CD4-positive, alpha-beta T cell treated with Interleukin-10 for 1 hour (primary cell): ENCODE data around the gene CDNF.
"Not testable (repeated sequence)": the region's sequence is repeated elsewhere in the genome, so short reads cannot be mapped to it uniquely, and the experiment has no call there.

Experiments
- DNase-seq: peaks from one replicate; pipeline ENCODE4 v3.0.0-alpha.2; 2020

The CDNF gene

DNA sequence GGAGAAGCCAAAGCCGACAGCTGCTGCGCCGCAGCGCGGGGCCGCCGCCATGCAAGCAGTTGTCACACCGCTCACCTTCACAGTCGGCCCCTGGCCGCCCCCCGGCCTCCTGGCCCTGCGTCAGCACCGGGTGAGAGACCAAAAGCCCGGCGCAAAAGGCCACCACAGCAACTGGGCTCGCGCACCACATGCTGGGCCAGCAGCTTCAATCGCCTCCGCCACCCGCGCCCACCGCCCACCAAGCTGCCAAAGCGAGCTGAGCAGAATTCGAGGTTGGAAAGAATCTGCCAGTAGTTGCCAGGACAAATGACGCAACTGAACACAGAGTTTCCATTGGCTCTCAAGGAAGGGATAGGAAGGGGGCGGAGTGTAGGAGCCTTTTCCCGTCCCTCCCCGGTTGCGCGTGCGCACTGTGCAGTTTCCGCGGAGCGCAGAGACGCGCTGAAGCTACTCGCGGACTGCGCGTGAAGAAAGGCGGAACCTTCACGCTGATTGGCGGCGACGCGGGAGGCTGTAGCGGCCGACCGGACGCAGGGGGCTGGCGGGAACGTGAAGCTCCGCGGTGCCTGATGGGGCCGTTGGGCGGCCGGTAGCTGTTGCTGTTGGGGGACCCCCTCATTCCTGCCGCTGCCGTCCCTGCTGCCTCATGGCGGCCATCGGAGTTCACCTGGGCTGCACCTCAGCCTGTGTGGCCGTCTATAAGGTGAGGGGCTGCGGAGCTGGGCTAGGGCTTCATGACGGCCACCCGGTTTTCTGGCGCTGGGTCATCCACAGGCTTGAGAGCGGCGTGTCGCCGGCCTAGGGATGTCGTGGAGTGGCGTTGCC, at the start of gene CDNF, which contains the start of the genes HSPA14 and MSANTD7:
Gene CDNF, minus strand, starts transcription at position 281 of the 825 bp plus-strand sequence. Its CDS starts 91 bp downstream, at position 190.
Gene HSPA14, plus strand, starts transcription at position 550 of the 825 bp plus-strand sequence. Its CDS starts 97 bp downstream, at position 647.
Gene MSANTD7, plus strand, starts transcription at position 550 of the 825 bp plus-strand sequence. CDS start 3,979 bp downstream, outside the sequence.
- DNase-seq = peak; percentile 99

- DNase-seq = no peak
Measured at GRCh38 chr10:14884082-14884481, 46.2 kb upstream of the CDNF start.

DNA sequence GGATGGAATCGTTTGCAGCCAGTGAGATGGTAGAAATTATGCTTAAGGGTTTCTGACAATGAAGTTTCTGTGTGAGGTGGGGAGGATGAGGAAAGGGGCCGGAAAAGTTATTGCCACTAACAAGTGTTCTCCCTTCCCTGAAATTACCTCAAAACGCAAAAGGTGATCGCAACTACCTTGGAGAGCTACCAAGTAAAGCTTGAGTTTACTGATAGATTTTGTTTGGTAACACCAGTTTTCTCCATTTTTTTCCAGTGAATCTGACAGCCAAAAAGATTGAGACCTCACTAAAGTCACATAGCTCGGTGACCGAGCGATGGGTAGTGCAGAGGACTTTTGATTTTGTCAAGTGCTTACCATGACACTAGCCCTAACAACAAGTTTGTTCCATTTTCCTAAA, 42.4 kb upstream of the CDNF start:
- no peak for DNase-seq

GRCh38 chr10:14879928-14880193, 42.0 kb upstream of the CDNF start:
- no peak for DNase-seq

GRCh38 chr10:14879124-14879927, 41.5 kb upstream of the CDNF start:
- DNase-seq = peak; percentile 46

DNA sequence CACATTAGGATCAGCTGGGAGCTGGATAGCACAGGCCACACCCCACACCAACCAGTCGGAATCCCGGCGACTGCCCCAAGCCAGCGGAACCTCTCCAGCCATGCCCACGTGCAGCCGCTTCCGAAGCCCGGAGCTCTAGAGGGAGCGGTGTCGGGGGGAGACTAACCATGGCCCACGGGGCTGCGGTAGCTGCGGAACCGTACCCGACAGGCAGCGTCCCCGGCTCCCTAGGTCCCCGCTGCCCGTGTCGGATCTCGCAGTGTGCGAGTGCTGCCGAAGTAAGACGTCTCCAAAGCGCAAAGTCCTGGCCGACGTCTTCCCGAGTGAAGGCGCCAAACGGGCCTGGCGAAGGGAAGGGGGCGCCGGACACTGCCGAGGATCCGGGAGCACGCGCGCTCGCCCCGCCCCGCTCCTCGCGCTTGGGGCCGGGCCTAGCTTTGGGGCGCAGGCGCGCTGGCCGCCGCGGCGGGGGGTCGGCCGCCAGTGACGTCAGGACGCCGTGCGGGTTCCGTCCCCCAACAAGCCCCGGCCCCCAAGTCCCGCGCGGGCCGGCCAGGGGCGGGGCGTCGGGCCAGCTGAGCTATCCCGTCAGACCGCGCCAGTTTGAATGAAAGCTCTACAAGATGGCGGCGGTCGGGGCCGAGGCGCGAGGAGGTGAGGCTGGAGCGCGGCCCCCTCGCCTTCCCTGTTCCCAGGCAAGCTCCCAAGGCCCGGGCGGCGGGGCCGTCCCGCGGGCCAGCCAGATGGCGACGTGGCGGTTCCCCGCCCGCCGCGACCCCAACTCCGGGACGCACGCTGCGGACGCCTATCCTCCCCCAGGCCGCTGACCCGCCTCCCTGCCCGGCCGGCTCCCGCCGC, 40.7 kb upstream of the CDNF start, which contains the start of gene SUV39H2:
Gene SUV39H2, plus strand, starts transcription at position 601 of the 858 bp plus-strand sequence. Its CDS starts 23 bp downstream, at position 624.
- peak; percentile 94 for DNase-seq

DNA sequence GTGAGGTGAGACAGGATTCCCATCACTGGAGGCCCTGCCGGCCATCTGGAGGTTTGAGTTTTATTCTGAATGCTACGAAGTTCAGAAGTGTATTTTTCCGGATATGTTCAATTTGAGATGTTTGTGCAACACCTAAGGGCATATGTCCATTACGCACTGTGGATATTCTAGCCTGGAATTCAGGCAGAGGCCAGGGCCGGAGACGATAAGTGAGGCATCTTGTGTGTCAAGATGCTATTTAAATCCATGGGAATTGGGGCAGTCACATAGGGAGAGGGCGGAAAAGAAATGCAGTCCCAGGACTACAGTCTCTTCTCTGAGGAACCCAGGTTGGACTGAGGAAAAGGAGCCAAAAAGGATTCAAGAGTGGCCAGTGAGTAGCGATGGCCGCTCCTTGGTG, 38.9 kb upstream of the CDNF start:
- no peak for DNase-seq

DNA sequence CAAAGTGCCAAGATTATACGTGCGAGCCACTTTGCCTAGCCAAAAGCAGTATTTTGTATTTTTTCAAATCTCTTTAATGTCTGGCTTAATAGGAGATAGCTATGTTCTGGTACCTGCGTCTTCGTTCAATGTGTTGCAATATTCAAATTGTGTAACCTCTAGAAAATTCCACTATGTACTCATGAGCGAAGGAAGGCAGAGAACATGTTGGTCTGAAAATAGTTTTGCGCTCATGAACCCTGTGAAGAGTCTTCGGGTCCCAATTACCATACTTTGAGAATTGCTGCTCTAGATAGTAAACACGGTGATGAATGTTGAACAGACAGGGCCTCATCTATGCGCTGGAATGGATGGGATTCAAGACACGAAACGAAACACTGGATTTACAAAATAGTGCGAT, 38.1 kb upstream of the CDNF start:
- DNase-seq = no peak

GRCh38 chr10:14873090-14873760, 35.4 kb upstream of the CDNF start:
- DNase-seq = no peak

DNA sequence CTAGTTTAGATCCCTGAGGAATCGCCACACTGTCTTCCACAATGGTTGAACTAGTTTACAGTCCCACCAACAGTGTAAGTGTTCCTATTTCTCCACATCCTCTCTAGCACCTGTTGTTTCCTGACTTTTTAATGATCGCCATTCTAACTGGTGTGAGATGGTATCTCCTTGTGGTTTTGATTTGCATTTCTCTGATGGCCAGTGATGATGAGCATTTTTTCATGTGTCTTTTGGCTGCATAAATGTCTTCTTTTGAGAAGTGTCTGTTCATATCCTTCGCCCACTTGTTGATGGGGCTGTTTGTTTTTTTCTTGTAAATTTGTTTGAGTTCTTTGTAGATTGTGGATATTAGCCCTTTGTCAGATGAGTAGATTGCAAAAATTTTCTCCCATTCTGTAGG, 27.0 kb upstream of the CDNF start:
- DNase-seq = not testable (repeated sequence)

GRCh38 chr10:14864466-14864865, 26.6 kb upstream of the CDNF start:
- DNase-seq = not testable (repeated sequence)

DNA sequence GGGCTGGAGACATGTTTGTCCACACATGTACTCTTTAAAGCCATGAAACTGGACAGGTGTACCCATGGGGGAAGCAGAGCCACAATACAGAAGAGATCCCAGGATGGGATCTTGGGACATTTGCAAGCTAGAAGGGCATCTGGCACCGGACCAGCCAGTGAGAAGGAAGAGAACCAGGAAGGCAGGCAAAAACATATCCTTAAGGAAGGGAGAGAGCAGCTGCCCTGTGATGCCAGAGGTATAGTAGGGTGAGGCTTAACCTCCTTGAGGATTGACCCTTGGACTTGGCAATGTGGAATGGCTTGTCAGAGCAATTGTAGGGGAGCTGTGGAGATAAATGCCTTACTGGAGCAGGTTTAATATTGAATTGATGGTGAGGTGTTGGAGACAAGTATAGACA, 23.0 kb upstream of the CDNF start:
- no peak for DNase-seq

DNA sequence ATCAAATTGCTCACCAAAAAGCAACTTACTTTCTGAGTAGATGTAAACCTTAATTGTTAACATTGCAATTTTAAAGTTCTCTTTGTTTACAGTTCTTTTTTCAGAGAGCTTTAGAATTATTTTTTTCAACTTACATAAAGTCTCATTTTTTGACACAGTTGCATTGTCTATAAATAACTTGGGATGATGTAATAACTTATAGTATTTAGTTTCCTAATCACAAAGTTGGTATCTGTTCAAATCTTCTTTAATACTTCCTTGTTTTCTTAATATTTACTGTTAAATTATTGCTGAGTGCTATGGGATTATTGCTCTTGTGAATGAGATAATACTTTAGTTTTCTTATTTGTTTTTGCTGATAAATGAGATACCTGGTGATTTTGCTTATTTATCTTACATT, 21.9 kb upstream of the CDNF start:
- DNase-seq = no peak

- no peak for DNase-seq
Measured at GRCh38 chr10:14859043-14859442, 21.2 kb upstream of the CDNF start.

DNA sequence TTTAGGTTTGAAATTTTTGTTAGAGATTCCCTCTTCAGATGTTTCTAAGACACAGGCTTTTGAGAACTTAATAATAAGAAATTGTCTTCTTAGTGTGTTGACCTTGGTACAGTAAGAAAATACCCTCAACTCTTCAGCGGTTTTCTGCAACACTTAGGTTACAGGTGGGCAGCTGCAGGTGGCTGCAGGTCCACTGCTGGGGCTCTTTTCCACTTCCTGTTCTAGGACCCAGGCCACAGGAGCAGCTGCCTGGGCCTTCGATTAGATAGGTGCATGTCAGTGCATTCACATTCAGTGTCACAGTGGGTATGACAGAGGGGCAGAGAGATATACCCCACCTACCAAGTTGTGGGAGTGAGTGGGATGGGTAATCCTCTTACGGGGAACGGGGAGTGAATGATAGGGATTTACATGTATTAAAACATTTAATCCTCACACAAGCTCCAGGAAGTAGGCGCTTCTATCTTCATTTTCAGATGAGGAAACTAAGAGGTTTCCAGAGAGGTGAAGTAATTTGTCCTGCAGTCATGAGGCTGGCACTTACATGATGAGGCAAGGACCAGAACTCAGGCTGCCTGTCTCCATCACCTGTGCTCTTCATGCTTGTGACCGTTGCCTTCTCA, 20.6 kb upstream of the CDNF start:
- no peak for DNase-seq

- DNase-seq = no peak
Measured at GRCh38 chr10:14855453-14855852, 17.6 kb upstream of the CDNF start.

GRCh38 chr10:14852236-14852635, 14.4 kb upstream of the CDNF start:
- DNase-seq = no peak

DNA sequence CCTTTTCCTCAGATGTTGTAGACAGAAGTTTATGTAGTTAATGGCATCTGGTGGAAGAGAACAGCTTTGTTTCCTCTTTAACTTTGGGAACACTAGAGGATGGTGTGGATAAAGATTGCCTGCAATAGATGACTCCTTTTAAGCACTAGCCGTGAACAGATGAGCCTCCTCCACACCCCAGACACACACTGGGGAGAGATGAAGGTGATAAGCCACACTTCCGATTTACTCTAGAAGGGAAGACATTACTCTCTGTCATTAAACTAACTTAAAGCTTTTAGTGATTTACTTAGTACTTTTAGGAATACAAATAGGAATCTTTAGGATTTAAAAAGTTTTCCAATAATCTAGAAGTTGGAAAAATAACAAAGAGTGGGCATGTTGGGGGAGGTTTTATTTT, 7.1 kb upstream of the CDNF start:
- no peak for DNase-seq

DNA sequence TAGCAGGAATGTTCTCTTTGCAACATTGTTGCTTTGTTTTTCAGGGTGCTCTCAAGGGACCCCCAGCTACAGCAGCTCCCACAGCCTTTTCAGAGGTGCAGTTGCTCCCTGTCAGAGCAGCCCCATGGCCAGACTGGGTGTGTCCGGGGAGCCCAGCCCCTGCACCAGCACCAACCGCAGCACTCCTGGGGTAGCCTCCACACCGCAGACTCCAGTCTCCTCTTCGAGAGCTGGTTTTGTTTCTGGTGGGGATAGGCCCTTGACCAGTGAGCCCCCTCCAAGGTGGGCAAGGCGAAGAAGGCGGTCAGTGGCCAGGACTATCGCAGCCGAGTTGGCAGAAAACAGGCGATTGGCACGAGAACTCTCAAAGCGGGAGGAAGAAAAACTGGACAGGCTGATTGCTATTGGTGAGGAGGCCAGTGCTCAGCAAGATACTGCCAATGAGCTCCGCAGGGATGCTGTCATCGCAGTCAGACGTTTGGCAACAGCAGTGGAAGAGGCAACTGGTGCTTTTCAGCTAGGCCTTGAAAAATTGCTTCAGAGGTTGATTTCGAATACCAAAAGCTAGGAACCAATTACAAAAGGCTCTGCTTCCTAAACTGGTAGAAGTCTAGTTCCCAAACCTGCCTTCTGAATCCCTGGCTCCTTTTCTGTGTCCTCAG, 5.6 kb upstream of the CDNF start:
- DNase-seq = no peak

- no peak for DNase-seq
Measured at GRCh38 chr10:14840178-14840577, 2.3 kb upstream of the CDNF start.

DNA sequence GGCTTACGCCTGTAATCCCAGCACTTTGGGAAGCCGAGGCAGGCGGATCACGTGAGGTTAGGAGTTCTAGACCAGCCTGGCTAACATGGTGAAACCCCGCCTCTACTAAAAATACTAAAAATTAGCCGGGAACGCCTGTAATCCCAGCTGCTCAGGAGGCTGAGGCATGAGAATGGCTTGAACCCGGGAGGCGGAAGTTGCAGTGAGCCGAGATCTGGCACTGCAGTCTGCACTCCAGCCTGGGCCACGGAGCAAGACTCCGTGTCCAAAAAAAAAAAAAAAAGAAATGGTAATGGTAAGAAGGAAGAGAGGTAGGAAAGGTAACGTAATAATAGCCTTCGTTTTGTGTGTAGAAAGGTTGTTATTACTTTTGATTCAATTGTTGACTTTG, 1.5 kb upstream of the CDNF start:
- DNase-seq = no peak
